Thoracic aorta (tissue), 2 donors: ENCODE measurements around the gene ATP2B1. TPM values are rescaled to one million over a fixed set of nuclear protein-coding genes. Genes with fewer than 3 reads are reported as not detected.

Source experiments
- ATAC-seq: fragments of 150-250 bp; one replicate; pipeline ENCODE4 v1.8.0; 2017; ENCODE audit warnings: low read depth; ENCODE audit not compliant: insufficient number of reproducible peaks, low FRiP score
- DNase-seq: peaks from one replicate; pipeline ENCODE4 v3.0.0-alpha.2; 2020; ENCODE audit warnings: low spot score
- H3K27ac ChIP-seq, 2 donors: fragments of 200-600 bp; sonication (generic); 1 replicate in 1 of 2; 2 replicates in 1 of 2; pipeline ENCODE4 v1.5.1; 2016; ENCODE audit warnings: mild to moderate bottlenecking in 2 of 2, moderate library complexity in 2 of 2
- H3K27me3 ChIP-seq: fragments of 200-600 bp; sonication (generic); replicated peaks from 2 replicates; pipeline ENCODE4 v1.6.0; 2016; ENCODE audit warnings: mild to moderate bottlenecking; ENCODE audit not compliant: insufficient read depth
- H3K36me3 ChIP-seq: fragments of 200-600 bp; sonication (generic); one replicate; pipeline ENCODE4 v1.5.1; 2016
- H3K4me1 ChIP-seq, 2 donors: fragments of 200-600 bp; sonication (generic); 1 replicate in 1 of 2; 2 replicates in 1 of 2; pipeline versions ENCODE4 v1.5.1 to v1.6.0; 2016; ENCODE audit warnings: low read depth in 2 of 2, mild to moderate bottlenecking in 1 of 2; ENCODE audit not compliant: control insufficient read depth in 1 of 2
- H3K4me3 ChIP-seq: fragments of 200-600 bp; sonication (generic); 2 replicates; pipeline ENCODE4 v1.5.1; 2016; ENCODE audit warnings: mild to moderate bottlenecking
- H3K9me3 ChIP-seq: fragments of 200-600 bp; sonication (generic); 2 replicates; pipeline ENCODE4 v1.5.1; 2016
- total RNA-seq, 2 donors: library from RNA; depleted of rRNA; stranded (reverse); fragments of >200 nt; gene quantifications; one replicate each; pipeline versions ENCODE4 v1.1.0 to v1.2.3, GENCODE V29; 2016
- TF ChIP-seq, protein P1 (sequence below): fragments of 200-600 bp; sonication (generic); IDR thresholded peaks from one replicate; pipeline ENCODE4 v1.5.1; 2019; ENCODE audit warnings: antibody characterized with exemption

ATP2B1 gene
- total RNA-seq, 2 donors from 2014 or later = 17.7 to 21.2 TPM

DNA sequence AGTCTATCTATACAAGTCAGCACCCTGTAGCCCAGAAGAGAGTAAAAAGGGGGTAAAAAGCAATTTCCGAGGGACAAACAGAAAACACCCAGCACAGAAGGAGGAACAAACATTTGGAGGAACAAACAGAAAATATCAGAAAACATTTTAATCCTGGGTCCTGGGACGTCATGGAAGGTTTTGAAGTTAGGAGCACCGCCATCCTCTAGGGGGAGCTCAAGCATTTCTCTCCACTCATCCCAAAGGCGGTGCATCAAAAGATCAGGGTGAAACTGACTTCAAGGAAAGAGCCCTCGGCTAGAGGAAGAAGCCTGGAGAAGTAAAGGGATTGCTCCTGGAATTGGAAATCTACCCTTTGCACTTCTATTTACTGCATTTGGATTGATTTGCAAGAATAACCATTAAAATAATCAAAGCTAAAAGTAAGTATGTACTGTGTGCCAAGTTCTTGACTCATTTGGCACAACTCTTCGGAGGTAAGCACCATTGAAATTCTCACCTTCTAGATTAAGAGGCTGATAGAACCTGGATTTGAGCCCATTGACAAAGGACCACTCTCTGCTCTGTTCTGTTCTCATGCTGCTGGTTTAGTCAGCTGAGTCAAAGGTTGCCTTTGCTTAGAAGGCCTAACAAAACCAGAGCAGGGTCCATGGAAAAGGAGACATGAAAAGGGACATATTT is 165.6 kb downstream of the ATP2B1 start:
- ATAC-seq (peak; percentile 48), DNase-seq (no peak)
- TF ChIP-seq, protein P1, sequence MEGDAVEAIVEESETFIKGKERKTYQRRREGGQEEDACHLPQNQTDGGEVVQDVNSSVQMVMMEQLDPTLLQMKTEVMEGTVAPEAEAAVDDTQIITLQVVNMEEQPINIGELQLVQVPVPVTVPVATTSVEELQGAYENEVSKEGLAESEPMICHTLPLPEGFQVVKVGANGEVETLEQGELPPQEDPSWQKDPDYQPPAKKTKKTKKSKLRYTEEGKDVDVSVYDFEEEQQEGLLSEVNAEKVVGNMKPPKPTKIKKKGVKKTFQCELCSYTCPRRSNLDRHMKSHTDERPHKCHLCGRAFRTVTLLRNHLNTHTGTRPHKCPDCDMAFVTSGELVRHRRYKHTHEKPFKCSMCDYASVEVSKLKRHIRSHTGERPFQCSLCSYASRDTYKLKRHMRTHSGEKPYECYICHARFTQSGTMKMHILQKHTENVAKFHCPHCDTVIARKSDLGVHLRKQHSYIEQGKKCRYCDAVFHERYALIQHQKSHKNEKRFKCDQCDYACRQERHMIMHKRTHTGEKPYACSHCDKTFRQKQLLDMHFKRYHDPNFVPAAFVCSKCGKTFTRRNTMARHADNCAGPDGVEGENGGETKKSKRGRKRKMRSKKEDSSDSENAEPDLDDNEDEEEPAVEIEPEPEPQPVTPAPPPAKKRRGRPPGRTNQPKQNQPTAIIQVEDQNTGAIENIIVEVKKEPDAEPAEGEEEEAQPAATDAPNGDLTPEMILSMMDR = peak; percentile 74
- H3K36me3 ChIP-seq = no peaks in the 10 kb centered on the region
- no peaks in the 10 kb centered on the region for H3K9me3 ChIP-seq
- no peaks in the 10 kb centered on the region for H3K27me3 ChIP-seq
- no peak overlapping the region for H3K27ac ChIP-seq
- H3K4me1 ChIP-seq = peaks cover 0 to 19% of the 10 kb centered on the region in 2 donors
- no peak overlapping the region for H3K4me3 ChIP-seq

GRCh38 chr12:89542236-89542635 is 166.4 kb downstream of the ATP2B1 start:
- ATAC-seq (no peak), DNase-seq (no peak)
- Histone ChIP-seq H3K27ac (no peak overlapping the region), H3K9me3 (no peaks in the 10 kb centered on the region), H3K4me3 (no peak overlapping the region), H3K36me3 (no peaks in the 10 kb centered on the region), H3K27me3 (no peaks in the 10 kb centered on the region), H3K4me1 (peaks cover 0 to 19% of the 10 kb centered on the region in 2 donors)
- TF ChIP-seq, protein P1 = no peak

DNA sequence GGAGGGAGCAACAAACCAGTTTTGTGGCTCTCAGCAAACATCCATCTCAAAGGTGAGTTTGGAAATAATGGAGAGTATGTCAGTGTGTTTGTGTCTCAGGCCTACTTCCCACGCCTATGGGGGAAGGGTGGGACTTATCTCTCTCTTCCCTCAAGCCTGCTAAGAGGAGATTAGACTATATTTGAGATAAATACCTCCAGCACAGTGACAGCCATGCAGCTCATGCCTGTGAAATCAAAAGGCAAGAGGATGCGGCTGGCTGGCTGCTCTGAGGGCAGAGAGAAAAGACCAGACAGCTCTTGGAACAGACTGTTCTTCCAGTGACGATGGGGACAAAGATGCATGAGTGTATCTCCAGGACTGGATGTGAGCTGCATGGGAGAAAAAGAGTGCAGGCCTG is 168.1 kb downstream of the ATP2B1 start:
- H3K27me3 ChIP-seq = no peaks in the 10 kb centered on the region
- H3K4me3 ChIP-seq = no peak overlapping the region
- DNase-seq = no peak
- ATAC-seq = no peak
- H3K27ac ChIP-seq = no peak overlapping the region
- peaks cover 0 to 19% of the 10 kb centered on the region in 2 donors for H3K4me1 ChIP-seq
- H3K9me3 ChIP-seq = no peaks in the 10 kb centered on the region
- TF ChIP-seq, protein P1 = no peak
- no peaks in the 10 kb centered on the region for H3K36me3 ChIP-seq

DNA sequence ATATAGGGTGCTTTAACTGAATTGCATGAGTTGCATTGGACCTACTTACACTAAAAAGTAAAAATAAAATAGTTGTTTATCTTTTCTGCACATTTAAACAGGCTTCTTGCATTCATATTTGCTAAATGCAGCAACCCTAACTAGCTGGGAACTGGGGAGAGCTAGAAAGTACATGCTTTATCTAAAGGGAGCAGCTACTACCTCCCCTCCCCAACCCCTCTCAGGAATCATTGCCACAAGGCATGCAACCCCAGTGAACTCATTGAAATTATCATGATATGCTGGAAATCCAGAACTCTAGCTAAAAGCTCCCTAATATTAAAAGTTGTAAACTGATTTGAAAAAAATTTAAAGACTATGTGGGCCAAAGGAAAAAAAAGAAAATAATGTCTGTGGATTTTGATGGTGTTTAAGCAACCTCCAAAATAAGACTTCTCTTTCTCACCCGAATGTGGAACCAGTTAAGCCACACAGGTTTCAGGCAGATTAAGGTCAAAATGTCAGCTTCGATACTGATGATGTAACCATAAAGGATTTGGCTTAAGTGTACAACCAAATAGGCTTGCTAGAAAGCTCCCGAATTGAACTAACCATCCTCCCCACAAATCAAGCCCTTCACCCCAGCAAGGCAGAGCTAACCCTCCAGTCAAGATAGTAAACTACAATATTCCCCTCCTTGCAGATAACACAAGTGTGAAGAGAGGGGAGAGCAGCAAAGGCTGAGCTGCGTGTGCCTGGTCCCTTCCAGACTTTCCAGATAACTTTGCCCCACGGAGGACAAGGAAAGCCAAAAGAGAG is 169.0 kb downstream of the ATP2B1 start:
- TF ChIP-seq, protein P1 = no peak
- DNase-seq (no peak), ATAC-seq (no peak)
- Histone ChIP-seq H3K36me3 (no peaks in the 10 kb centered on the region), H3K27me3 (no peaks in the 10 kb centered on the region), H3K9me3 (no peaks in the 10 kb centered on the region), H3K27ac (no peak overlapping the region), H3K4me3 (no peak overlapping the region), H3K4me1 (peaks cover 0 to 12% of the 10 kb centered on the region in 2 donors)

- Histone ChIP-seq H3K9me3 (no peaks in the 10 kb centered on the region), H3K27me3 (no peaks in the 10 kb centered on the region), H3K27ac (no peak overlapping the region), H3K4me3 (no peak overlapping the region), H3K4me1 (peaks cover 0 to 8% of the 10 kb centered on the region in 2 donors), H3K36me3 (no peaks in the 10 kb centered on the region)
- TF ChIP-seq, protein P1 = no peak
- ATAC-seq (no peak), DNase-seq (no peak)
These were observed 169.7 kb downstream of the ATP2B1 start for GRCh38 chr12:89538897-89539296.
